Muscle layer of colon (tissue), 2 donors: ENCODE data around the gene ENAH.

Experiments
- H3K27ac ChIP-seq: one replicate; pipeline ENCODE4 v1.7.0; 2013; ENCODE audit warnings: low read depth, mild to moderate bottlenecking, low read length, moderate library complexity
- H3K27me3 ChIP-seq, 2 donors: one replicate each; pipeline ENCODE4 v1.7.0; 2013; ENCODE audit warnings: low read length in 2 of 2, mild to moderate bottlenecking in 2 of 2; ENCODE audit not compliant: insufficient read depth in 2 of 2, control insufficient read depth in 1 of 2
- H3K36me3 ChIP-seq: one replicate; pipeline ENCODE4 v1.7.0; 2013; ENCODE audit warnings: mild to moderate bottlenecking, low read length; ENCODE audit not compliant: insufficient read depth
- H3K4me1 ChIP-seq: one replicate; pipeline ENCODE4 v1.7.0; 2013; ENCODE audit warnings: mild to moderate bottlenecking, low read length; ENCODE audit not compliant: insufficient read depth
- H3K4me3 ChIP-seq, 2 donors: one replicate each; pipeline ENCODE4 v1.7.0; 2013; ENCODE audit warnings: low read length in 2 of 2, low read depth in 1 of 2, mild to moderate bottlenecking in 1 of 2, moderate library complexity in 1 of 2
- H3K9ac ChIP-seq: one replicate; pipeline ENCODE4 v1.7.0; 2013; ENCODE audit warnings: low read length
- H3K9me3 ChIP-seq: one replicate; pipeline ENCODE4 v1.7.0; 2013; ENCODE audit warnings: mild to moderate bottlenecking, low read length
- donor health status: abdominal sarcoma.
- donor health status: Adenocarcinoma of cecum.

ENAH gene

DNA sequence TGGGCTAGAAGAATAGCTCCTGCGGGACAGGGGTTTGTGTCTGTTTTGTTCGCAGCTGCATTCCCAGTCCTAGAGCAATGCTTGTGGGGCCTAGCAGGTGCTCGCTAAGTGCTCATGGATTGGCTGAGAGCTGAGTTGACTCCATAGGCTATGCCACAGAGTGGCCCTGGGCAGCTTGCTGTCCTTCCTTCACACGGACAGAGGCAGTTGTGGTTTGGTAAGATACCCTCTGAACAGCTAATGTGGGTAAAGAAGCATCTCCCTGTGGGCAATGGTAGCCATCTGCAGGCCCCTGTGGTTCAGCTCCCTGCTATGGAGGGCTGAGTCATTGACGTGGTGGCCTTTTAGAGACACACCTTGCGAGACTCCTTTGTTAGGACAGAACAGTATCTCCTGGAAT, 201.6 kb downstream of the ENAH start:
- H3K27me3 ChIP-seq, result no peaks in the 10 kb centered on the region
- peaks cover 8% of the 10 kb centered on the region for H3K36me3 ChIP-seq
- peaks cover 79% of the 10 kb centered on the region for H3K4me1 ChIP-seq
- no peak overlapping the region for H3K4me3 ChIP-seq
- H3K9ac ChIP-seq, result peak overlapping the region; percentile 6
- no peaks in the 10 kb centered on the region for H3K9me3 ChIP-seq
- peak overlapping the region; percentile 68 for H3K27ac ChIP-seq

DNA sequence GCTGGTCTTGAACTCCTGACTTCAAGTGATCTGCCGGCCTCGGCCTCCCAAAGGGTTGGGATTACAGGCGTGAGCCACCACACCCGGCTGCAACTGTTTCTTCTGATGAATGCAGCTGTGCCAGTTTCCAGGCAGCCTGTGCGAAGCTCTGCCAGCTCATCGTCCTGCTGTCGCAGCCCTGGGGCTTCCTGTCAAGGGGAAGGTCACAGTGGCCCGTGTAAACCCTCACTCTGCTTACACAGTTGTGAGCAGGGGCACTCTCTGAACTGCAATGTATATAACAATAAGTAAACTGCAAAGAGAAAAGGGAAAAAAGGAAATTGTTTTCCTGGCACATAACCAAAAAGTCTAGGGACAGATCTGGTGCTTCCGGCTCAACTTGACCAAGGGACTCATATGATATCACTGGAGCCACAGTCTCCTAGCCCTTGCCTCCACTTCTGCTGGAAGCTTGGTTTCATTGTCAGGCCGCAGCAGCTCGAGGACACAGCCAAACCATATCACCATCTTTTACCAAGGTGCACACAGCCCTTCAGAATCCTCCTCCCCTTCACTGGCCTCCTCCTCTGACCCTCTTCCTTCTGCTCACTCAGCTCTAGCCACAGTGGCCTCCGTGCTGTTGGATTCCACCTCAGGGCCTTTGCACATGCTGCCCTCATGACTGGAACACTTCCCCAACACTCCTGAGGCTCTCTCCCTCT, 202.3 kb downstream of the ENAH start:
- H3K4me3 ChIP-seq, result no peak overlapping the region
- peaks cover 8% of the 10 kb centered on the region for H3K36me3 ChIP-seq
- H3K27ac ChIP-seq, result peak overlapping the region; percentile 68
- peak overlapping the region; percentile 6 for H3K9ac ChIP-seq
- no peaks in the 10 kb centered on the region for H3K9me3 ChIP-seq
- peaks cover 86% of the 10 kb centered on the region for H3K4me1 ChIP-seq
- H3K27me3 ChIP-seq, result no peaks in the 10 kb centered on the region

DNA sequence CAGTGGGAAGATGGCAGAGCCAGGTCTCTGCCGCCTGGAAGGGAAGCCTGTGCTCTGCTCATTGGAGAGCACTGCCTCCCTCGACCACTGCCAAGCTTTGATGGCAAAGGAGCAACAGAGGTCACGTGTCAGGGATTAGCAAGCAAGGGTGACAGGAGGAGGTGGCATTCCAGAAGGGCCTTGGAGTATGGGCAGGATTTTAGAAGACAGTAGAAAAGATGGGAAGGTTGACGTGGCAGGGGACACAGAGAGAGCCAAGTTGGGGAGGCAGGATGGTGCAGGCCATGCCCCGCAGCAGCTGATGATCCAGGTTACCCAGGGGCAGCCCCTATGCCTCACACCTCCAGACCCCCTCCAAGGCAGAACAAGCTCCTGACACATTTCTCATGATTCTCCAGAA, 203.1 kb downstream of the ENAH start:
- Histone ChIP-seq H3K9me3 (no peaks in the 10 kb centered on the region), H3K27me3 (no peaks in the 10 kb centered on the region), H3K4me1 (peaks cover 91% of the 10 kb centered on the region), H3K27ac (peak overlapping the region; percentile 93), H3K36me3 (peaks cover 8% of the 10 kb centered on the region), H3K4me3 (peak overlapping the region in 1 of 2 donors; percentile 22), H3K9ac (peak overlapping the region; percentile 0)

DNA sequence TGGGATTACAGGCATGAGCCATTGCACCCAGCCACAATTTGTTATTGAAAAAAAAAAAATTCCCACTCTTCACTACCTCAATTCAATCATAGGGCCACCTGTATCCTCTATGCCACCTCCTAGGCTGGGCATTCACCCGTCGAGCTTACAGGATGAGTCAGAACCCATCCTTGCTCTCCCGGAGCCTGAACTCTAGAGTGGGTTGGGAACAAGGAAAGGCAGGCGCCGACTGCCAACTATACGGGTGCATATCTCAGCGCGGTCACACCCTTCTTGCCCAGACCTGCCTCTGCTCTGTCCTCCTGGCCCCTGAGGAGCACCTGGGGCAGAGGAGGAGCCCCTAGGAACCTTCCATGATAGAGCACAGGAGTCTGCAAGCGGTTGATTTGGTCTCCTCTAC, 203.7 kb downstream of the ENAH start:
- no peaks in the 10 kb centered on the region for H3K9me3 ChIP-seq
- H3K36me3 ChIP-seq, result peaks cover 8% of the 10 kb centered on the region
- peak overlapping the region; percentile 93 for H3K27ac ChIP-seq
- H3K27me3 ChIP-seq, result no peaks in the 10 kb centered on the region
- H3K9ac ChIP-seq, result peak overlapping the region; percentile 0
- peaks cover 91% of the 10 kb centered on the region for H3K4me1 ChIP-seq
- H3K4me3 ChIP-seq, result peak overlapping the region in 1 of 2 donors; percentile 22

DNA sequence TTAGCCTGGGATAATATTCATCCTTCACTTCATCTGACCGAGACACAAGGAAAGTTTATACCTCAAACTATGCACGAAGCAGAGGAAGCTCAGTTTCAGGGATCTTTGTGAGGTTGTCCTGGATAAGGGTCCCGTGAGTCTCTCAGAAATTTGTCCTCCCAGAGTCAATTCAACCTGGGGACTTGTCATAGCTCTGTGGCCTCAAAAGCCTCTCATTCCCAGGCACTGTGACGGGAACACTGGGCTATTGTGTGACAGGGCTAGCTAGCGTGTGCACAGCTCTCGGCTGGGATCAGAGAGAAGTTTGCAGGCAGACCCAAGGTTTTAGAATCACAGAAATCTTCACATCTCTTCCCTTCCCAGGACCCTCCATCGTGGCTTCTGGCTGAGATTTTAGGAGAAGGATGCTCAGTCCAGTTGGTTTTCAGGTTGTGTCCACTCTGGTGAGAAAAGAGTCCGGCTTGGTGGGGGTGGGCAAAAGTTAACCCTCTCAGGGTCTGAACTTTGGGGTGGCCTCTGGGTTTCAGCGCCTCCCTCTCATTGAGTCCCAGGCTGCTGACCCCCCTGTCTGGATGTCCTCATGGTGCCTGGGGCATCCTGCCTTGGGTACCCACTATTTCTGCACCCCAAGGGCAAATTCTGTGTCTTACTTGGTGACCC, 204.6 kb downstream of the ENAH start:
- peak overlapping the region; percentile 93 for H3K27ac ChIP-seq
- H3K4me1 ChIP-seq, result peaks cover 91% of the 10 kb centered on the region
- H3K36me3 ChIP-seq, result peaks cover 8% of the 10 kb centered on the region
- H3K9ac ChIP-seq, result peak overlapping the region; percentile 75
- H3K9me3 ChIP-seq, result no peaks in the 10 kb centered on the region
- no peaks in the 10 kb centered on the region for H3K27me3 ChIP-seq
- peak overlapping the region in 1 of 2 donors; percentile 28 for H3K4me3 ChIP-seq

DNA sequence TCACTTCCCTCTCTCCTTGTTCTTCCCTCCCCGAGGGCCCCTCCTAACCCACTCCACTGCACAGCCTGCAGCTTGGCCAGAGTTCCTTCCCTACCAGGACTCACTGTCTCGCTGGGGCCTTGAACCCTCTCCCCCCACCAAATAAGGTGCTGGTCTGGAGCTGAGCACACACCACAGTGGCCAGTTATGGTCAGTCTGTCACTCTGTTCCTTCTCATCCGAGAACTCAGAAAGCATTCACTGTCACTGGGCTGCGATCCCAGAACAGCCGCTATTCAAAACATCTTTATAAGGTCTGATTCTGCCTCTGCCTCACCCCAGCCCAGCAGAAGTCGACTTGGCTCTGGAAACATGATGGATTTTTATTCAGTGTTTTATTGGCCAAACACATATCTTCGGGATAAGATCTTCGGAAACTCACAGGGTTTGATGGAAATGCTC, 205.3 kb downstream of the ENAH start:
- H3K4me1 ChIP-seq, result peaks cover 93% of the 10 kb centered on the region
- peaks cover 8% of the 10 kb centered on the region for H3K36me3 ChIP-seq
- H3K9me3 ChIP-seq, result no peaks in the 10 kb centered on the region
- H3K27ac ChIP-seq, result peak overlapping the region; percentile 93
- peak overlapping the region; percentile 82 for H3K9ac ChIP-seq
- no peaks in the 10 kb centered on the region for H3K27me3 ChIP-seq
- H3K4me3 ChIP-seq, result no peak overlapping the region

DNA sequence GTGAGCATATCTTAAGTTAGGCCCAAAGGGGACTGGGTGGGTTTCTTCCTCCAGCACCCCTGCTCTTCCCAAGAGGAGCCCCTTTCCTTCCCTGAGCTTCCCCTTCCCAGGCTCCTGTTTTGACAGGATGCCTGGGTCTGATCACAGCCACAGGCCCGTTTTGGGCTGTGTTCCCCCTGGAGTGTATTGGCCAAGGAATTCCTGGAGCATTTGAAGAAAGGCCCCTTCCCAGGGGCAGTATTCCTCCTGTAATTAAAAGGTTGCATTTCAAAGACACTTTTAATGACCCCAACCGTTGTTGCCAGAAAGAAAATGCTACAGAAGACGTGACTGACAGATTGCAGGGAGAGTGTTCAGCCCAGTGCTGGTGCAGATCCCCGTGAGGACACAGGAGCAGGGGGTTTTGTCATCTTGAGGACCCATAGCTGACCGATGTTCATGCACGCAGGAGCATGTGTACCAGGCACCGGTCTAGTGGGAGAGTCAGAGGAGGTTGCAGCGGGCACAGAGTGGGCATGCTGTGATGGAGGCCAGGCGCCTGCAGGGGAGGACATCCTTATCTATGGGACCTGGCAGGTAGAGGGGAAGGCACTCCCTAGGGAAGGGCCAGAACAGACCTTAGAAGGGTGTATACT, 205.8 kb downstream of the ENAH start:
- Histone ChIP-seq H3K9ac (peak overlapping the region; percentile 82), H3K4me3 (no peak overlapping the region), H3K27ac (peak overlapping the region; percentile 91), H3K27me3 (no peaks in the 10 kb centered on the region), H3K9me3 (no peaks in the 10 kb centered on the region), H3K4me1 (peaks cover 91% of the 10 kb centered on the region), H3K36me3 (peaks cover 8% of the 10 kb centered on the region)

DNA sequence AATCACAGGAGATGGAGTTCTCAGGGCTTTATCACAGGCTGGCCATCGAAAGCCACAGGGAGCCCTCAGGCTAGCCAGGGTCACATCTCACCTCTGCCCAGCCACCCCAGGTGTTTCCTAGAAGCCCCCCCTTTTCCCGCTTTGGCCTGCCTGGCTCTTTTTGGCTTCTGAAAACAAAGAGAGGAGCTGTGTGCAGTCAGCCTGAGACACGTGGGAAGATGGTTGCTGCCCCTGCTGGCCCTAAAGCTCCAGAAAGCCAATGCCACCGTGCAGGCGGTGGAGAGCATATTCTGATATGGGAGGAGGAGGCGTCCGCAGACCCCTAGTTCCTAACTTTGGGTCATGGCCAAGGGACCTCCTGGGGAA, 206.3 kb downstream of the ENAH start:
- Histone ChIP-seq H3K9me3 (no peaks in the 10 kb centered on the region), H3K27ac (peak overlapping the region; percentile 91), H3K4me1 (peaks cover 91% of the 10 kb centered on the region), H3K9ac (peak overlapping the region; percentile 82), H3K27me3 (no peaks in the 10 kb centered on the region), H3K36me3 (peaks cover 8% of the 10 kb centered on the region), H3K4me3 (no peak overlapping the region)

DNA sequence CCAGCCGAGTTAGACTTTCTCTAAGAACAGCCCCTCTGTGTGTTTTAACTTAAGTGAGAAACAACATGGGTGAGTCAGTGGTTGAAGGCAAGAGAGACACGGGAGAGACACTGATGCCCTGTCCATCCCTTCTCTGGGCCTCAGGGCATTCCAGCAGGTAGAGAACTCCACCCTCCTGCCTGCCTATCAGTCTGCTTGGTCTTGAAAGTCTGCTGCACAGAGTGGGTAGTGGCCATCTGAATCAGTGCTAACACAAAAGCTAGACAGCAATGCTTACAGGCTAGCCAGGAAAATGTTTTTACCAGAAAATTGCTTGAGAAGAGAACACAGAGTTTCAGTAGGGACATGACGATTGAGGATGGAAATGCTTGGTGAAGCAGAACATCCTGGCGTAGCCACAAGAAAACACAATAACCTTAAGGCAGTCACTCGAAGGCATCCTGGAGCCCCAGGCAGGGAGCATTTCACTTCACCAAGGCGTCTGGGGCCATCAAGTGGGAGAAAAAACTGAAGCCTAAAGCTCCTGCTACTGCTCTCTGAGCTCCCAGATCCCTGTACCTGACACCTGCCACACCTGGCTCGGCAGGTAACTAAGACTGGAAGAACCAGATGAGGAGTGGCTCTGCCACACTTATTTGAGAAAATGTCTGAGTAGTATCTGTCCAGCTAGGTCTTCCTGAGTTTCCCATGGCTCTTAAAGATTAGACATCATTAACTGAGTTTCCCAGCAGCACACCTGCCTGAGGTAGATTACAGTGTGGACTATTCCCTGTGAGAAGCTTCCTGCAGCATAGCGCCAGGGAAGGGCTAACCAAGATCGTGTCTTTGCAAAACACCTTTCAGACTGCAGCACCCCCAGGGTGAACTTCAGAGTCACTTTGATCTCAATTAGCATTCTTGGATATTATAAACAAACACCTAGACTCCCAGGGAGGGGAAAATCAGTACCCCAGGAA, 207.0 kb downstream of the ENAH start:
- peaks cover 3% of the 10 kb centered on the region for H3K36me3 ChIP-seq
- H3K27ac ChIP-seq, result peak overlapping the region; percentile 91
- peak overlapping the region; percentile 82 for H3K9ac ChIP-seq
- H3K9me3 ChIP-seq, result no peaks in the 10 kb centered on the region
- H3K27me3 ChIP-seq, result no peaks in the 10 kb centered on the region
- peak overlapping the region in 1 of 2 donors; percentile 14 for H3K4me3 ChIP-seq
- peaks cover 92% of the 10 kb centered on the region for H3K4me1 ChIP-seq

DNA sequence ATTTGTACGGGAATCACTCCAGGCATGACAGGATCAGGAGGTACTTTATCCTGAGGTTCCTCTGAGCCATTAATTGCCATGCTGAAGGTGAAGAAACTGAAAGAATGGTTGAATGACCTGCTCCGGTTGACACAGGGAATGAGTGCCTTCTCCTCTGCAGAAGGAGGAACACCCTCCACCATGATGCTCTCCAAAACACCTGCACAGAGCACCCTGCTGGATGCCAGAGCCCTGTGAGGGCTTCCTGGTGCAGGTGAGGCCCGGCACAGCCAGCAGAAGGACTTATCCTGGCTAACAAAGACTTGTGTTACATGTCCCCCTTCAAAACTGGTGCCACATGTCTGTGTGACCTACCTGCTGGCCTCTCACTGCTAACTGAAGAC, 210.8 kb downstream of the ENAH start:
- Histone ChIP-seq H3K27me3 (no peaks in the 10 kb centered on the region), H3K36me3 (no peaks in the 10 kb centered on the region), H3K27ac (peak overlapping the region; percentile 77), H3K9ac (no peak overlapping the region), H3K9me3 (no peaks in the 10 kb centered on the region), H3K4me3 (no peak overlapping the region), H3K4me1 (peaks cover 90% of the 10 kb centered on the region)
